Adrenal gland (tissue), 5 donors: ENCODE results near the gene PSMG2.

Source experiments
- POLR2A ChIP-seq, 2 donors: fragments of 450-650 bp; IDR thresholded peaks; one replicate each; pipeline ENCODE4 v1.6.1; 2017; ENCODE audit warnings: antibody characterized with exemption in 2 of 2, mild to moderate bottlenecking in 2 of 2, moderate library complexity in 1 of 2
- TF ChIP-seq, protein P1 (sequence below), 6 experiments: fragments of 450-650 bp in 4 of 6; fragments of 200-600 bp in 2 of 6; sonication (generic) in 1 of 6; IDR thresholded peaks; 1 replicate in 5 of 6; 2 replicates in 1 of 6; pipeline versions ENCODE4 v1.5.1 to v1.8.0; 2016 to 2021; ENCODE audit warnings: antibody characterized with exemption in 6 of 6, mild to moderate bottlenecking in 2 of 6, moderate library complexity in 1 of 6
- donor health status: DM: no; HTN: no; CAD: no.

GRCh38 chr18:12689256-12689850 lies 13.5 kb upstream of the PSMG2 start:
- TF ChIP-seq POLR2A (IDR thresholded peaks at IDR 0.05): no peak
- TF ChIP-seq, protein P1, sequence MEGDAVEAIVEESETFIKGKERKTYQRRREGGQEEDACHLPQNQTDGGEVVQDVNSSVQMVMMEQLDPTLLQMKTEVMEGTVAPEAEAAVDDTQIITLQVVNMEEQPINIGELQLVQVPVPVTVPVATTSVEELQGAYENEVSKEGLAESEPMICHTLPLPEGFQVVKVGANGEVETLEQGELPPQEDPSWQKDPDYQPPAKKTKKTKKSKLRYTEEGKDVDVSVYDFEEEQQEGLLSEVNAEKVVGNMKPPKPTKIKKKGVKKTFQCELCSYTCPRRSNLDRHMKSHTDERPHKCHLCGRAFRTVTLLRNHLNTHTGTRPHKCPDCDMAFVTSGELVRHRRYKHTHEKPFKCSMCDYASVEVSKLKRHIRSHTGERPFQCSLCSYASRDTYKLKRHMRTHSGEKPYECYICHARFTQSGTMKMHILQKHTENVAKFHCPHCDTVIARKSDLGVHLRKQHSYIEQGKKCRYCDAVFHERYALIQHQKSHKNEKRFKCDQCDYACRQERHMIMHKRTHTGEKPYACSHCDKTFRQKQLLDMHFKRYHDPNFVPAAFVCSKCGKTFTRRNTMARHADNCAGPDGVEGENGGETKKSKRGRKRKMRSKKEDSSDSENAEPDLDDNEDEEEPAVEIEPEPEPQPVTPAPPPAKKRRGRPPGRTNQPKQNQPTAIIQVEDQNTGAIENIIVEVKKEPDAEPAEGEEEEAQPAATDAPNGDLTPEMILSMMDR (IDR thresholded peaks at IDR 0.05): no peak
